Gastrocnemius medialis (tissue), 4 donors: ENCODE results near the gene FTSJ3.

Experiments
- CTCF ChIP-seq, 5 experiments: fragments of 450-650 bp in 3 of 5; fragments of 200-600 bp in 2 of 5; sonication (generic) in 2 of 5; IDR thresholded peaks in 4 of 5; conservative IDR thresholded peaks in 1 of 5; 1 replicate in 4 of 5; 2 replicates in 1 of 5; pipeline ENCODE4 v1.5.1; 2016 to 2019; ENCODE audit warnings: antibody characterized with exemption in 5 of 5, mild to moderate bottlenecking in 3 of 5, moderate library complexity in 3 of 5
- POLR2A ChIP-seq, 2 donors: fragments of 450-650 bp; IDR thresholded peaks; one replicate each; pipeline ENCODE4 v1.6.1; 2017; ENCODE audit warnings: antibody characterized with exemption in 2 of 2, mild to moderate bottlenecking in 2 of 2, moderate library complexity in 2 of 2

DNA sequence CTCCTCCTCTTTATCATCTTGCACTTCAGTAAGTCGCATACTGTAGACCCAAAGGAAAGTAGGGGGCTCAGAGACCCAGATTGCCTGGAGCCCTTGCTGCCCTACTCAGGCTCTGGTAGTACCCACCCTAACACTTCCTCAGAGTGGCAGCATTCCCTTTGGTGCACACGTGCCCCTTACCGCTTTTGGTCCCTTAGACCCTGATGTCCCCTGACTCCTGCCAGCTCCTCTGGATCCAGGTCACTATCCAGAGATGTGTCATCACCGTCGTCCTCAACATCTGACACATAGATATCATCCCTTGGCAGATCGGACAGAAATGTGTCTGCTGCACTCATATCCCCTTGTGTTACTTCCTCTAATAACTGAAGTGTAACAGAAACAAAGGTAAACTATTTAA, 5.7 kb downstream of the FTSJ3 start:
- TF ChIP-seq CTCF (IDR thresholded peaks at IDR 0.05 in 4 of 5, conservative IDR thresholded peaks at IDR 0.05 in 1 of 5) (no peak), POLR2A (IDR thresholded peaks at IDR 0.05) (no peak)
